Fibroblast of skin of abdomen (primary cell): ENCODE data around the gene MIS12. TPM values are rescaled to one million over a fixed set of nuclear protein-coding genes. Genes with fewer than 3 reads are reported as not detected.
A peak's percentile ranks its signal among the peaks of the same experiment; 100 is the strongest.

ENCODE experiments used
- DNase-seq: peaks from one replicate; pipeline ENCODE4 v3.0.0-alpha.2; 2013
- polyA plus RNA-seq, 2 experiments: library from polyadenylated mRNA; unstranded; fragments of 120-200 nt; gene quantifications; one replicate each; pipeline ENCODE4 v1.2.1, GENCODE V29; 2013; ENCODE audit not compliant: insufficient read length in 2 of 2

Gene MIS12, protein sequence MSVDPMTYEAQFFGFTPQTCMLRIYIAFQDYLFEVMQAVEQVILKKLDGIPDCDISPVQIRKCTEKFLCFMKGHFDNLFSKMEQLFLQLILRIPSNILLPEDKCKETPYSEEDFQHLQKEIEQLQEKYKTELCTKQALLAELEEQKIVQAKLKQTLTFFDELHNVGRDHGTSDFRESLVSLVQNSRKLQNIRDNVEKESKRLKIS
- polyA plus RNA-seq (2013, experiment 1 of 2; ENCODE audit: insufficient read length) = 16.1 TPM
- polyA plus RNA-seq (2013, experiment 2 of 2; ENCODE audit: insufficient read length) = 17.1 TPM

DNA sequence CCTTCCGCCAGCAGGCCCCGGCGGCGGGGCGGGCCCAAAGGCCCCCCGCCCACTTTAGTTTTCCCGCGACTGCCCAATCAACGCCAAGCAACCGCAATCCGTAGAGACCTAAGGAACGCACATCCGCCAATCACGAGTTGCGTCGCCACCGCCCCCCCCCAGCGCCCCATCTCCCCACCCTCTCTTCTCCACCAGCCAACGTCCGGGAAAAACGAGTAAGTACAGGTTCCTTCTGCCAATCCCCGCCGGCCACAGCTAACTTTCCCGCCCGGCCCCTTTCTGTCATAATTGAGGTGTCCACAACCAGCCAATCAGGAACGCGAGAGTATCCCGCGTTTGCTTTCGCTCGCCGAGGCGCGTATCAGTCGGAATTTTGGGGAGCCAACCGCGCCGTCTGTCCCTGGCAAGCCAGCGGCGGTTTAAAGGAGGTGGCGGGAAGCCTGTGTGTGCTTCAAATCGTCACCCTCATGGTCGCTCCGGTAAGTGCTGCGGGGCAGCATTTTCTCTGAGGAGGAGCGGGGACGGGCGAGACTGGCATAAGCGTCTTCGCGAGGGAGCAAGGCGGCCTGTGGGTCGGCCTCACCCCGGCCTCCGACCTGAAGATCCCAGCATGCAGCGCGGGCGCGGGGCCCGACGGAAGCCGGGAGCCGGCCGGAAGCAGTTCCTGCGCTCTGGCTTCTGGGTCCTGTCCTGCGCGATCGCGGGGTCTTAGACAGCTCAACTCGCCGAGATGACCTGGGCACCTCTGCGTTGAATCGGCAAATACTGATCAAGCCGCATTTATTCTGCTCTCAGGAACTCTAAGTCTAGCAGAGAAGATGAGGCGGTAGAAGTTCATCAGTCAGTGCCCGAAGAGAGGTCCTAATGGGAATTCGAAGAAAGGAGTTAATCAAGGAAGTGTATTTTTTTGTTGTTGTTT, at the start of gene MIS12:
TSS of gene MIS12 (plus strand) at position 361 of the 919 bp plus-strand sequence. CDS start 2,297 bp downstream, outside the sequence.
- peak; percentile 100 for DNase-seq

DNA sequence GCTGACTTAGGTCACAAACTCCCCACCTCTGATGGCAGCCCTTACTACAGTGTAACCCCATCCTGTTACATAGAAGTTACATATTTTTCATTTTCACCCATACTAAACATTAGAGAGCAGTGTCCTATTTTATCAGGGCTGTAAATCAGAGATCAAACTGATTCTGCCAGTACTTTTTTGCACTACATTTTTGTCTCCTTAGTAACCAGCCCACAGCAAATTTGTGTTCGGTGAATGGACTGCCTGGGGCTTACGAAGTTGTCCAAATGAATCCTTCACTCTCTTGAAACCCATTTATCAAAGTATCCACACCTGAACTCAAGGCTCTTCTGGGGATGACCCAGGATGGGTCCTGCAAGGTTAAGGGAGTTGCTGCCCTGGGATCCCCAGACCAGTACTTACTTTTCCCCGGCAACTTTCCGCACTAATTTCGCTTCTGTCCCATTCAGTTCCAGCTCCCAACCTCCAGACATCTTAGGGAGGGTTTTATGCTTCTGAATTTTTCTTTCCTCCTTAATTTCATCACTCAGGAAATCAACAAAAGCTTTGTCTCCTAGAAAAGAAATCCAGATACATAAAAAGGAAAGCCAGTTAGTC, 48.5 kb upstream of the MIS12 start:
- DNase-seq = peak; percentile 35

DNA sequence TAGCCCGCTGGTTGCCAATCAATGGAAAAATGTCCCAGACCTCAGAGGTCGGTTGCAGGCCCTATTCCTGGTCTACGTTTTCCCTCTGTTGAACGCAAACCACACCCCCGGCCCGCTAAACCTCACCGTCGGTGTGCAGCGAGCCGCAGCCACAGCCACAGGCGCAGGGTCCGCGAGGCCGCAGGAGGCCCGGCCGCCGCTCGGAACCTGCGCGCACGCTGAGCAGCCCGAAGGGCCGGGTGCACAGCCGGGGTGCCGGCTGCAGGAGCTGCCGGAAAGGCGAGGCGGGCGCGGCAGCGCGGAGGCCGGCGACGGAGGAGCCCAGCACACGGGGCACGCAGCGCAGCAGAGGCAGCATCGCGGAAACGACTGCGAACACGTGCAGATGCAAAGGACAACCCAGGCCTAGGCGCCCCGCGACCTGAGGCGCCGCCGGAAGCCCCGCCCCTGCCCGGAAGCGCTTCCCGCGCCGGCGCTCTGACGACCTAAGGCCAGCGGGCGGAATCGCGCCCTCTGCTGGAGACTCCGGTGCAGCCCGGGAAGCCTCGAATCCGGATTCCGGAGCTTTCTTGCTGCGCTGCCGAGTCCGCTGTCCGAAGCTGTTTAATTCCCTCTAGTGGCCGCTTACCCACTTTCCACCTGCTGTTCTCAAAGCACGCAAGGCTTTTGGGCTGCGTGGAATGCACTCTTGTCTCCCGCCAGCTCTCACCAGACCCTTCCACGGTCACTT, 47.5 kb upstream of the MIS12 start, which contains the start of gene C1QBP:
TSS of gene C1QBP (minus strand) at position 440 of the 730 bp plus-strand sequence. CDS start at position 358, 82 bp downstream.
- DNase-seq = peak; percentile 87

DNA sequence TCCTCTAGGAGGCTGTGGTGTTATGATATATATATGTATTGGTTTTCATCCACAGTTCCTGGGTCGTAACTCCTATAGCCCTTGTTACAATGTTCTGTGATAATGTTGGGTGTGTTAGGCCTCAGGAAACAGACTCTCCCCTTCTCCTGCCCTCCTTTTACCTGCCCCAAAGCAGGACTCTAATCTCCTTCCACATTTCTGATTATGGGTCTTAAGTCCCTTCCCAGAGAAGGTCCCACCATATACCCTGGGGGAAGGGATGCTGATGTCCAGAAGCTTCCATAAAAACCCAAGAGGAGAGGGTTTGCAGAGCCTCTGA, 47.0 kb upstream of the MIS12 start:
- DNase-seq = no peak

DNA sequence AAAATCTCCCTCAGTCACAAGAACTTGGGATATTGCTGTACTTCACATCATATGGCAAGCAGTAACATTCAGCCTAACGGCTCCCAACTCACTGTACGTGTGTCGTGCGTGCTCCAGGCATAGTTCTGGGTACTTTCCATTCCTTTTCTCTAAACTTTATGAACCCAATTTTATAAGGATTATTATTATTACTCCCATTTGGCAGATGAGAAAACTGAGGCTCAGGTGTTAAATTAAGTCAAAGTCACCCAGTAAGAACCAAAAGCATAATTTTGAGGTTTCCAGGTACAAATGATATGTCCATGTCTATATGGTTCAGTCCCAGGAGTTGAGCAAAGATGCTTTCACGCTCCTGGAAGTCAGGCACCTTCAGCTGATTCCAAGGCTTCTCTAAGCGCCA, 42.6 kb upstream of the MIS12 start:
- no peak for DNase-seq

DNA sequence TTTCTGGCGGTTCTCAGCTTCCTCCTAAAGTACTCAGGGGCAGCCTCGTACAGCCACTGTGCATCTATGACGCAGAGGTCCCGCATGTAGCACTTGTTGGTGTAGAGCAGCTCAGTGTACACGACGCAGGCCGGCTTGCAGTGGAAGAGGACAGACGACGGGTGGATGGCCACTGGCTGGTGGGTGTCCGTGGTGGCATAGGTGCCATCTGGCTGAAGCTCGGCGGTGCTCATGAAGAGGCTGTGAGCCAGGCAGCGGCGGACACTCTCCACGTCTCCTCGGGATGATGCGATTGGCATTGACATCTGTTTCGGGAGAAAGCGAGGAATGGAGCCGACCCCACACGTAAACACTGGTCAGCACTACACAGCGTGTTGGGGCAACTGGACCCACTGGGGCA, 42.2 kb upstream of the MIS12 start:
- no peak for DNase-seq

DNA sequence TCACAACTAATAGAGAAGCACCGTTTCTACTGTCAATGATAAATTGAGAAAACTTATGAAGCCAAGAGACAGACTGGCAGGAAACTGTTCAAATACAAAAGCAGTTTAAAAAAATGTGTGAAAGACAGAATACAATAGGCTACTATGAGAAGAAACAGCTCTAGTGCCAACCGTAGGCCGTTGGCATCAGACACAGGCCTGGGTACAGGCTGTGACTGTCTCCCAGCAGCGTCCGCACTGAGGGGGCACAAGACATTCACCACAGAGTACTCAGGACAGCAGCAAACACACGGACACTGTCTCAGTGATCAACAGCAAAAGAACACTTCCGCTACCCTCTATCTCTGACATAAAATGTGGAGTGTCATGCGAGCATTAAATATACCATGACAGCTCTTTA, 39.6 kb upstream of the MIS12 start:
- no peak for DNase-seq

DNA sequence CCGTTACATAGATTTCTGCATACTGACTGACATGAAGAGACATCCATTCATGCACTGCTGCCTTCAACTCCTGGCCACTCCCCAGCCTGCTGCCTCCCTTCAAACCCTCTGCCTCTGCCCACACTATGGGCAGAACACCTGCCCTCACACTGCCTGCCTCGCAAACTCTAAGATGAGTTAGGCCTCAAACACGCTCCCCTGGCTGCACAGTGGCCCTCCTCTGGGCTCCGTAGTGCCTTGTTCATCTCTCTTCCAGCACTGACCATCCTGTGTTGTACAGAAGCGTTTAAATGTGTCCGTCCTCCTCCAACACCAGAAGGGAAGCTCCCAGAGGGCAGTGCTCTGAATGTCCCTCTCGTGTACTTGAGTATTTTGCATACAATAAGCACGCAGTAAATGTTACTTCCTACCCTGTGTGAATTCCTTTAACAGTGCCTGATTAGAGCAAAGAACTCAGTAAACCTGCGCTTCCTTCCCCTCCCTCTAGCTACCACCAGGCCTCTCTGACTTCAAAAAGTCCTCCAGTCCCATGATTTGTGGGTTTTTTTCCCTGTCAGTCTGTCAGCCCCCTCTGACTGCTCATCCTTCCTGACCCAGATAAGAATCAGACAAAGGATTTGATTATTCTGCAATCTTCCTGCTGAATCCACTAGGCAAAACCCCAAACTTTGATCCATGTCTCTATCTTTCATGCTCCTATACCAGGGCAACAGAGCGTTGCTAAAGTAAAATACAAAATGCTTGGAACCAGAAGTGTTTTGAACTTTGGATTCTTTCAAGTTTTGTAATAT, 21.5 kb upstream of the MIS12 start:
- no peak for DNase-seq

DNA sequence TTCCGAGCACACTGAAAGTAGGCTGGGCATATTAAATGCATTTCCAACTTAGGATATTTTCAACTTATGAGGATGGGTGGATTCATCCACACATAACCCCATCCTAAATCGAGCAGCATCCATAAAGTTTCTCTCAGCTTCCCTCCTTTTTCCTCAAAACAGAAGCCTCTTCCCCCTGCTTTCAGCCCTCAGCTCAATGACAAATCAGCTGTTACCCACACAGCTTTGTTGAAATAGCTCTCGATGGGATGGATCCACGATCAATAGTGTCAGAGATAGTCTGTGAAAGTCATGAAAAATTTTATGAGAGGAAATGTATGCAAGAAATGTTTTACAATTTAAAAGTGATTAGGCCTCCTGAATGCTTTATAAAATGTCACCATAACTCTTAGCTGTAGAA, 20.1 kb upstream of the MIS12 start:
- no peak for DNase-seq

DNA sequence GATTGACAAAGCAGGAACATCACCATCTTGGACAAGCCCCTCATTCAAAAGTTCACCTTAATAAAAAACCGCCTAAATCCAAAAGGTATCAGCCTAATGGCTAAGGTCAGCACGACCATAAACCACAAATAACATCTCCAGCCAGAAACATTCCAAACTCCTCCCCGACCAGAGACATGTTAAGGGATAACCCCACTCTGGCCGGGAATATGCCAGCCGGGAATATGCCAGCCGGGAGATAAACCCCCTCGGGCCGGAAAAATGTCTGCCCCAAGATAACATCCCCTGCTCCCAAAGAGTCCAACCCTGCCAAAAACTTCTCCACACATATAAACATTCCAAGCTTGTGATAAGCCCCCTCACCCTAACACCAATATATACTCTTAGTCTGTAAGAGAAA, 18.9 kb upstream of the MIS12 start:
- no peak for DNase-seq

DNA sequence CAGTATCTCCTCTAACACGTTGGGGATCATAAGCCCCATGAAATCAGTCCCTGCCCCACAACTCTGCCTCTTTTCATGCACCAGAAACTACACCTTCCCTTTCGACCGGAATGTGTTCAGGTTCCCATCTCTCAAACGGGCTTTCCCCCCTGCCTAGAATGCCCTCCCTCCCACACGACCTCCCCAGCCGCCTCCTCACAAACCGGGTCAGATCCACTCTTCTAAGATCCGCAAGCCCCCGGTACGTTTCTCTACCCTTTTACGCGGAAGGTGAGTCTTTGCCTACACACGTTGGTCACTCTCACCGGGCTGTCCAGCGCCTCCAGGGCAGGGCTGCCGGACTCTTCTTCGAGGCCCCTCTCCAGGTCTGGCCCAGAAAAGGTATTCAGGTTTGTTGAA, 18.3 kb upstream of the MIS12 start:
- DNase-seq = no peak

DNA sequence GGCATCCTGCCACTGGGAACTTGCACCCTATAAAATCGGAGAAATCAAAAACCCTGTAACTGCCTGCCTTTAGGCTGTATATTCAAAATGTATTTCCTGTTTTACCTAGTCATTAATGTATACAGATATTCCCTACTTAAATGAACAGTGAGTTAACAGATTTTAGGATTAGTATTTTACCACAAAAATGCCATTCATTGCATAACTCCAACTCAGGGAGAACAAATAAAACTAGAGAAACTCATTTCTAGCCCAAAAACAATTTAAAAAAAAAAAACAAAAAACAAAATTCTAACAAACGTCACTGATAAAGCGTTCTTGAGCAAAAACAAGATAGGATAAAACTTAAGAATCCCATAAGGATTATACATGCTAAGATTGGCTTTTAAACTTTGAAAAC, 13.9 kb upstream of the MIS12 start:
- DNase-seq = no peak

DNA sequence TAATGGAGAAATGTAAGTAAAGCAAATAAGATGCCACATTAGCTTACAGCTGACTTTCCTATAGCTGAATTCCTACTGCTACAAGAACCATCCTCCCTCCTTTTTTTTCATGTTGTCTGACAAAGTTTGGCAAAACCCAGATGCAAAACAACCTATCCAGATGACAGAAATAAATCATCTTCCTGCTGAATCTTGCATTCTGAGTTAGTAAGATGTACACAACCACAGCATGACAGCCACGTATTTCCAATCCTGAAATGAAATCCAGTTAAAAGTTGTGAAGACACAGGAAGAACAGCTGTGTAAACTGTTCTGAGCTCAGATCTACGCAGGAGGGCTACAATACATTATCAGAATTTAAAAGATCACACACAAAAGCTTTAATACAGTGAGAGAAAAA, 12.5 kb upstream of the MIS12 start:
- DNase-seq = no peak

DNA sequence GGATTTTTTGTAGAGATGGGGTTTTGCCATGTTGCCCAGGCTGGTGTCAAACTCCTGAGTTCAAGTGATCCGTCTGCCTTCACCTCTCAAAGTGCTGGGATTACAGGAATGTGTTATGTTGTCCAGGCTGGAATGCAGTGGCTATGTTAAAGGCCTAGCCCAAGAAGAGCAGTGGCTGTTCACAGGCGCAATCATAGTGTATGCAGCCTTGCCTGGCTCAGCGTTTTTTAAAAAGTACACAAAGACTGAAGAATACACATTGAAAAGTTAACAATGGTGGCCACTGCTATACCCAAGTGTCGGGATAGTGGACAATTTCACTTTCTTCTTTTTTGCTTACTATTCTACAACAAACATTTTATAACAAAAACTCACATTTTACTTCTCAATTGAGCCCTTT, 7.4 kb upstream of the MIS12 start:
- no peak for DNase-seq

DNA sequence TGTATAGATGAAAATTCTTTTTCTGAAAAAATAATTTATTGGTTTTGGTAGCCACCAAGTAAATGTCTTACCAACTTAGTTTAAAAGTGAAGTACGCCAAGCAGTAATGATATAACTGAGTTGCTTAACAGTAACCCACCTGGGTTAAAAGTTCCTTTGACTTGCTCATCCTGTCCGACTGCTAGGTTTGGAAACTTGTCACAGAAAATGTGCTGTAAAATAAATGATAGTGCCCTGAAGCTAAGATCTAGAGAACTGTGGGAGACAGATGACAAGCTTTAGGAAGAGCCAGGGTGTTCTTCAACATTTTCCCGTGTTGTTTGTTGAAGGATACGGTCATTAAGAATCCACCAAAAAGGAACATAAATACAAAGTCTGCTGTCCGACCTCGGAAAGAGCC, 5.4 kb upstream of the MIS12 start:
- no peak for DNase-seq

DNA sequence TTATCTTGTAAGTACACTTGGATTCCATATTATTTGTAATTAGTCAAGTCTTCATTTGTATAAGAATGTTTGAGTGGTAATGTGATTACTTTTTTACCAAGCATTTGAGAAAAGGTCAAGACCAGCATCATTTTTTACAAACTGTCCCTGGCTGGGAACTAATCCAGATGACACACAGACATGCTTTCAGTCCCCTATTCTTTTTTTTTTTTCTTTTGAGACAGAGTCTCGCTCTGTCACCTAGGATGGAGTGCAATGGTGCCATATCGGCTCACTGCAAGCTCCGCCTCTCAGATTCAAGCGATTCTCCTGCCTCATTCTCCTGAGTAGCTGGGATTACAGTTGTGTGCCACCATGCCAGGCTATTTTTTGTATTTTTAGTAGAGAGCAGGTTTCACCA, 4.9 kb upstream of the MIS12 start:
- no peak for DNase-seq

DNA sequence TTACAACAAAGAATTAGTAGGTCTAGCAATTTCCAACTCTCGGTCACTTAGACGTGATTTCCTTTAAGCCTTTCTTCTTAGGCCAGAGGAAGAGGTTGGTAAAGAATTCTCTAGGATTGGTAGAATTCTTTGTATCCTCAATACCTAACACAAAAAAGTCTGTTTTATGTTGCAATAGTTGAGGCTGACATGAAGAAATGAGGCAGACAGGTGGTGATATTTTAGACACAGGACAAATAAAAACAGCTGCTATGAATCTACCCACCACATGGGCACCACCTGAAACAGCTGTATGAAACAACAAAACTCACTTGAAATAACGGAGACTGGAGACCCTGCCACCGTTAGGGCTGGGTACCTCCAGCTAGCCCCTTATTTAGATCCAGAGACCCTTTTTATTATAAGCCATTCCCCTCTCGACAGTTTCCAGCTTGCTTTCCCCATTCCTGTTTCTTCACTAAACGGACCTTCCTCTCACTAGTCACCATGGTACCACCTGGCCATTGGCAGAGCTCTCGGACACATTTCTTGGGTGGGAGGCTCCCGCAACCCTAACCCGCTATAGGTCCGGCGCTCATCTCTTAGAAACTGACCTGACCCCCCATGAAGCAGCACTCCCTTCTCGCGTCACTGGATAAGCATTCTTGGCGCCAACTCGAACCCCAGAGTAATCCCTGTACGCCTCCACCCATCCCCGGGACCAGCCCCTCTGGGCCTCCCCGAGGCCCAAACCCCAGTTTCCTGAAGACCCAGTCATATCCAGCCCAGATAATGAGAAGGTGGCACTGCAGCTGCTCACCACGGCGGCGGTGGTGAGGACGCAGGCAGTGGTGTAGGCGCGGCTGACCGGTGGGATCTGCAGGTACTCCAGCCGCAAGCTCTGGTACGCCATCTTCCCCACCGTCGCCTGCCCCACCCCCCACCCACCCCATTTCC, 828 bp upstream of the MIS12 start, which contains the start of gene DERL2:
TSS of gene DERL2 (minus strand) at position 909 of the 936 bp plus-strand sequence. CDS start at position 892, 17 bp downstream.
- DNase-seq = peak; percentile 41

DNA sequence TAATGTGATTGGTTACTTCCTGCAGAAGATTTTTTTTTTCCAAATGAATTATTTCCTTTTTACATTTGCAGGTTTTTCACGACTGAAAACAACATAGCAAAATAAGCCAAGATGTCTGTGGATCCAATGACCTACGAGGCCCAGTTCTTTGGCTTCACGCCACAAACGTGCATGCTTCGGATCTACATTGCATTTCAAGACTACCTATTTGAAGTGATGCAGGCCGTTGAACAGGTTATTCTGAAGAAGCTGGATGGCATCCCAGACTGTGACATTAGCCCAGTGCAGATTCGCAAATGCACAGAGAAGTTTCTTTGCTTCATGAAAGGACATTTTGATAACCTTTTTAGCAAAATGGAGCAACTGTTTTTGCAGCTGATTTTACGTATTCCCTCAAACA, 2.4 kb downstream of the MIS12 start:
- DNase-seq = no peak

DNA sequence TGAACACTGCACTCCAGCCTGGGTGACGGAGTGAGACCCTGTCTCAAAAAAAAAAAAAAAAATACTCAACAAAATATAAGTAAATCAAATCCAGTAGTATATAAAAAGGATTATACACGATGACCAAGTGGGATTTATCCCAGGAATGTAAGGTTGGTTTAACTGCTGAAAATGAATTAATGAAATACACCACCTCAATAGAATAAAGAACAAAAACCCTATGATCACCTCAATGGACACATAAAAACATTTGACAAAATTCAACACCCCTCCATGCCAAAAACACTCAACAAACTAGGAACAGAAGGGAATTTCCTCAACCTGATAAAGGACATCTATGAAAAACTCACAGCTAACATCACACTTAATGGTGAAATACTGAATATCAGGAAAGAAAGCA, 6.6 kb downstream of the MIS12 start:
- no peak for DNase-seq

DNA sequence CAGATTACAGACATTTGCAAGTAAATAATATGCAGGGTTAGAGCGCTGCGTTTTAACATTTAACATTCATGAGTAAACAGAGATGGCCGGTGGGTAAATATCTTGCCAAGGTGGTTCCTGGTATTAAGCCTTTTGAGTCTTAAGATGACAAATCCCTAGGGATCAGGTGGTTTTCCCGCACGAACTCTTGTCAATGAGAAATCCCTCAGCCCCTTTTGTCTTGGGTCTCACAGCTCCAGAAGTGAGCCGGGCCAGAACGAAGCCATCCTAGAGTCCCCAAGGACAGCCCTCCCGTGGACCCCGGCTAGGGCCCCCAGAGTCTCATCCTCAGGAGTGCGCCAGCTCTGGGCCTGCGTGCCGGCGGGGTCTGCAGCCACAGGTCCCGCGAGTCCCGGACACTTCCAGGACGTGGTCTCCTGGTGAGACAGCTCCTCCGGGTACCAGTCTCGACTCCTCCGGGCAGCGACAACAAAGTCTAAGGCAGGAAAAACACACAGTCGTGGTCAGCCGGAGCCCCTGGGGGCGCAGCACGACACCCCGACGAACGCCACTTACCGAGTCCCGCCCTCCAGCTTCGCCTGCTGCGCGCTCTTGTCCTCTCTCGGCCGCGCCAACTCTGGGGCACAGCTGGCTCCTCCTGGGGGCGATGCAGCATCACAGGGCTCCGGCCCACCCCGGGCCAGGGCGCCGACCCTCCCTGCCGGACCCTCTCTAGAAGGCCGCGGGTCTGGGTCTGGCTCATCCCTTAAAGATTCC, 13.3 kb downstream of the MIS12 start:
- no peak for DNase-seq
